ENCODE measurements around the gene XPNPEP2.

XPNPEP2 gene

GRCh38 chrX:129788527-129788926 lies 49.7 kb downstream of the XPNPEP2 start:
- DNase-seq (ENCODE audit: insufficient read length, low spot score) (no peak), FAIRE-seq (peak; percentile 51)
- TF ChIP-seq POLR2AphosphoS5 (IDR thresholded peaks at IDR 0.05; ENCODE audit: low read depth, low read length) (no peak), PAX5 (IDR thresholded peaks at IDR 0.05; ENCODE audit: insufficient read depth, low read length, severe bottlenecking) (no peak), POLR2A (IDR thresholded peaks at IDR 0.05; ENCODE audit: low read depth, low read length) (no peak), TAF1 (IDR thresholded peaks at IDR 0.05; ENCODE audit: low read depth, low read length) (no peak), POU2F2 (IDR thresholded peaks at IDR 0.05; ENCODE audit: low read depth, low read length) (no peak), SPI1 (IDR thresholded peaks at IDR 0.05; ENCODE audit: low read depth, low read length) (no peak)

GRCh38 chrX:129790146-129790545 lies 51.4 kb downstream of the XPNPEP2 start:
- DNase-seq (ENCODE audit: insufficient read length, low spot score) (no peak), FAIRE-seq (peak; percentile 48)
- TF ChIP-seq POLR2AphosphoS5 (IDR thresholded peaks at IDR 0.05; ENCODE audit: low read depth, low read length) (no peak), POLR2A (IDR thresholded peaks at IDR 0.05; ENCODE audit: low read depth, low read length) (no peak), PAX5 (IDR thresholded peaks at IDR 0.05; ENCODE audit: insufficient read depth, low read length, severe bottlenecking) (no peak), TAF1 (IDR thresholded peaks at IDR 0.05; ENCODE audit: low read depth, low read length) (no peak), POU2F2 (IDR thresholded peaks at IDR 0.05; ENCODE audit: low read depth, low read length) (no peak), SPI1 (IDR thresholded peaks at IDR 0.05; ENCODE audit: low read depth, low read length) (no peak)

- DNase-seq (ENCODE audit: insufficient read length, low spot score), result no peak
- FAIRE-seq, result no peak
- TF ChIP-seq POU2F2 (IDR thresholded peaks at IDR 0.05; ENCODE audit: low read depth, low read length), result no peak
- no peak for TF ChIP-seq TAF1 (IDR thresholded peaks at IDR 0.05; ENCODE audit: low read depth, low read length)
- no peak for TF ChIP-seq POLR2A (IDR thresholded peaks at IDR 0.05; ENCODE audit: low read depth, low read length)
- TF ChIP-seq SPI1 (IDR thresholded peaks at IDR 0.05; ENCODE audit: low read depth, low read length), result no peak
- no peak for TF ChIP-seq POLR2AphosphoS5 (IDR thresholded peaks at IDR 0.05; ENCODE audit: low read depth, low read length)
- no peak for TF ChIP-seq PAX5 (IDR thresholded peaks at IDR 0.05; ENCODE audit: insufficient read depth, low read length, severe bottlenecking)
These were observed 52.0 kb downstream of the XPNPEP2 start for GRCh38 chrX:129790808-129791207.

GRCh38 chrX:129791336-129791735 lies 52.6 kb downstream of the XPNPEP2 start:
- peak; percentile 56 for FAIRE-seq

GRCh38 chrX:129791961-129792570 lies 53.3 kb downstream of the XPNPEP2 start:
- no peak for FAIRE-seq
- no peak for DNase-seq (ENCODE audit: insufficient read length, low spot score)
- TF ChIP-seq TAF1 (IDR thresholded peaks at IDR 0.05; ENCODE audit: low read depth, low read length), result no peak
- TF ChIP-seq PAX5 (IDR thresholded peaks at IDR 0.05; ENCODE audit: insufficient read depth, low read length, severe bottlenecking), result no peak
- TF ChIP-seq POLR2A (IDR thresholded peaks at IDR 0.05; ENCODE audit: low read depth, low read length), result no peak
- TF ChIP-seq POU2F2 (IDR thresholded peaks at IDR 0.05; ENCODE audit: low read depth, low read length), result no peak
- no peak for TF ChIP-seq SPI1 (IDR thresholded peaks at IDR 0.05; ENCODE audit: low read depth, low read length)
- no peak for TF ChIP-seq POLR2AphosphoS5 (IDR thresholded peaks at IDR 0.05; ENCODE audit: low read depth, low read length)

More at GRCh38 chrX:129791336-129791735, 52.6 kb downstream of the XPNPEP2 start:
- TF ChIP-seq SPI1 (IDR thresholded peaks at IDR 0.05; ENCODE audit: low read depth, low read length), result no peak
- TF ChIP-seq POLR2AphosphoS5 (IDR thresholded peaks at IDR 0.05; ENCODE audit: low read depth, low read length), result no peak
- no peak for TF ChIP-seq PAX5 (IDR thresholded peaks at IDR 0.05; ENCODE audit: insufficient read depth, low read length, severe bottlenecking)
- TF ChIP-seq POLR2A (IDR thresholded peaks at IDR 0.05; ENCODE audit: low read depth, low read length), result no peak
- TF ChIP-seq TAF1 (IDR thresholded peaks at IDR 0.05; ENCODE audit: low read depth, low read length), result no peak
- no peak for TF ChIP-seq POU2F2 (IDR thresholded peaks at IDR 0.05; ENCODE audit: low read depth, low read length)
- no peak for DNase-seq (ENCODE audit: insufficient read length, low spot score)

- no peak for FAIRE-seq
- TF ChIP-seq SPI1 (IDR thresholded peaks at IDR 0.05; ENCODE audit: low read depth, low read length) (no peak), PAX5 (IDR thresholded peaks at IDR 0.05; ENCODE audit: insufficient read depth, low read length, severe bottlenecking) (no peak), POU2F2 (IDR thresholded peaks at IDR 0.05; ENCODE audit: low read depth, low read length) (no peak), POLR2AphosphoS5 (IDR thresholded peaks at IDR 0.05; ENCODE audit: low read depth, low read length) (no peak), TAF1 (IDR thresholded peaks at IDR 0.05; ENCODE audit: low read depth, low read length) (no peak), POLR2A (IDR thresholded peaks at IDR 0.05; ENCODE audit: low read depth, low read length) (no peak)
- DNase-seq (ENCODE audit: insufficient read length, low spot score), result no peak
These were observed 54.0 kb downstream of the XPNPEP2 start for GRCh38 chrX:129792586-129793291.

GRCh38 chrX:129793604-129794191 lies 54.9 kb downstream of the XPNPEP2 start:
- FAIRE-seq, result no peak
- no peak for DNase-seq (ENCODE audit: insufficient read length, low spot score)
- TF ChIP-seq POU2F2 (IDR thresholded peaks at IDR 0.05; ENCODE audit: low read depth, low read length) (no peak), TAF1 (IDR thresholded peaks at IDR 0.05; ENCODE audit: low read depth, low read length) (no peak), POLR2AphosphoS5 (IDR thresholded peaks at IDR 0.05; ENCODE audit: low read depth, low read length) (no peak; the same call in 1 of the 2 replicates), POLR2A (IDR thresholded peaks at IDR 0.05; ENCODE audit: low read depth, low read length) (no peak), SPI1 (IDR thresholded peaks at IDR 0.05; ENCODE audit: low read depth, low read length) (no peak), PAX5 (IDR thresholded peaks at IDR 0.05; ENCODE audit: insufficient read depth, low read length, severe bottlenecking) (no peak)

GRCh38 chrX:129795584-129795983 lies 56.8 kb downstream of the XPNPEP2 start:
- FAIRE-seq (no peak), DNase-seq (ENCODE audit: insufficient read length, low spot score) (no peak)
- TF ChIP-seq TAF1 (IDR thresholded peaks at IDR 0.05; ENCODE audit: low read depth, low read length), result no peak
- TF ChIP-seq POLR2A (IDR thresholded peaks at IDR 0.05; ENCODE audit: low read depth, low read length), result no peak
- no peak; the same call in 1 of the 2 replicates for TF ChIP-seq POLR2AphosphoS5 (IDR thresholded peaks at IDR 0.05; ENCODE audit: low read depth, low read length)
- no peak for TF ChIP-seq POU2F2 (IDR thresholded peaks at IDR 0.05; ENCODE audit: low read depth, low read length)
- TF ChIP-seq SPI1 (IDR thresholded peaks at IDR 0.05; ENCODE audit: low read depth, low read length), result no peak
- TF ChIP-seq PAX5 (IDR thresholded peaks at IDR 0.05; ENCODE audit: insufficient read depth, low read length, severe bottlenecking), result no peak
